Left lung (tissue), 14 donors: ENCODE results near the gene ZNF716. TPM values are rescaled to one million over a fixed set of nuclear protein-coding genes. Genes with fewer than 3 reads are reported as not detected.
"Not testable (repeated sequence)": the region's sequence is repeated elsewhere in the genome, so short reads cannot be mapped to it uniquely, and the experiment has no call there.

Experiments
- ATAC-seq: fragments of 200-7000 bp; cut with Tn5 transposase; one replicate; pipeline ENCODE4 v1.9.1; 2020; ENCODE audit warnings: moderate library complexity
- DNase-seq, 4 donors: peaks; one replicate each; pipeline ENCODE4 v3.0.0-alpha.2; 2013 to 2020
- H3K27ac ChIP-seq, 2 donors: fragments of 200-600 bp; sonication (generic) in 1 of 2; one replicate each; pipeline versions ENCODE4 v1.5.0 to v1.8.0; 2020 to 2021
- H3K27me3 ChIP-seq, 2 donors: fragments of 200-600 bp; sonication (generic) in 1 of 2; one replicate each; pipeline versions ENCODE4 v1.5.0 to v1.8.0; 2020 to 2021
- H3K36me3 ChIP-seq, 2 donors: fragments of 200-600 bp; sonication (generic) in 1 of 2; one replicate each; pipeline versions ENCODE4 v1.5.0 to v1.8.0; 2020 to 2021
- H3K4me1 ChIP-seq, 2 donors: fragments of 200-600 bp; one replicate each; pipeline ENCODE4 v1.8.0; 2021
- H3K4me3 ChIP-seq, 2 donors: fragments of 200-600 bp; sonication (generic) in 1 of 2; one replicate each; pipeline versions ENCODE4 v1.5.0 to v1.8.0; 2020 to 2021; ENCODE audit warnings: mild to moderate bottlenecking in 1 of 2
- H3K9me3 ChIP-seq, 2 donors: fragments of 200-600 bp; sonication (generic) in 1 of 2; one replicate each; pipeline versions ENCODE4 v1.5.0 to v1.8.0; 2020 to 2021
- intact Hi-C, 2 donors: fragments of 100-400 bp; cut with DNase I; formaldehyde crosslinking; loops; one replicate each; pipeline versions ENCODE4 v1.11.2 to v1.14.2; 2022
- long read RNA-seq, 12 donors: library from polyadenylated mRNA in 2 of 12; unstranded in 2 of 12; transcript quantifications; one replicate each; pipeline ENCODE4 v2.0.0 and lab custom pipeline, GENCODE V29; 2019 to 2026
- polyA plus RNA-seq, 6 donors: library from polyadenylated mRNA; unstranded; fragments of 120-200 nt; gene quantifications; one replicate each; pipeline ENCODE4 v1.2.1, GENCODE V29; 2013; ENCODE audit not compliant: insufficient read length in 6 of 6
- total RNA-seq, 2 donors: library from RNA; stranded (reverse); fragmentation: NEBNext Ultra II Directional; extraction: Animal tissue kit (Norgen Biotek cat#: 25700); gene quantifications; one replicate each; pipeline ENCODE4 v1.2.1, GENCODE V29; 2021
- TF ChIP-seq, protein P1 (sequence below), 2 donors: fragments of 200-600 bp; sonication (generic) in 1 of 2; IDR thresholded peaks; one replicate each; pipeline versions ENCODE4 v1.5.0 to v1.8.0; 2021; ENCODE audit warnings: antibody characterized with exemption in 2 of 2
- donor health status: DM: no; HTN: yes; CAD: no.
- donor health status: DM: no; HTN: no; CAD: no.

Gene ZNF716
- total RNA-seq, result not detected
- polyA plus RNA-seq, result under 1 TPM; 0.07 to 0.09 (median 0.08) TPM
- long read RNA-seq, donor 1, result 0 reads
- long read RNA-seq, donor 2, result 0 reads
- long read RNA-seq, donor 3, result 0 reads
- long read RNA-seq, donor 4, result 0 reads
- long read RNA-seq, donor 5, result 0 reads
- long read RNA-seq, donor 6, result 0 reads
- long read RNA-seq, donor 7, result 0 reads
- long read RNA-seq, donor 8, result 0 reads
- long read RNA-seq, donor 9, result 0 reads
- long read RNA-seq, donor 10, result 0 reads
- long read RNA-seq, donor 11, result 0 reads
- long read RNA-seq, donor 12, result 0 reads

DNA sequence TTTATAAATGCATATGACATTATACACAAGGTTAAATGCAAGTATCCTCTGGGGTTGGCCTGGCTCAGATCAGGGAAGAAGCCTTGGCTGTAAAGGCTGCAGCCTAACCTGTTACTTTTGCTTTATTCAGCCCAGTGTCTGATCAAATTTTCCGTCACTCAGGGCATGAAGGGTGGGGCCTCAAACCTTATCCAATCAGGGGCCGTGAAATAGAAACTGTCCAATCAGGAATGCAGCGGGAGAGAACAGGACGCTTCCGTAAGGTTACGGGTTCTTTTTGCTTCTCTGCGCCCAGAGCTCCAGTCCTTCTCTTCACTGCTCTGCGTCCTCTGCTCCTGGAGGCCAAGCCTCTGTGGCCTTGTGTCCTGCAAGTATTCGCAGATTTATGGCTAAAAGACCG, at the start of gene ZNF716:
Gene ZNF716, plus strand, starts transcription at position 274 of the 400 bp plus-strand sequence. Its CDS starts 112 bp downstream, at position 386.
- H3K36me3 ChIP-seq, result no peaks in the 10 kb centered on the region

DNA sequence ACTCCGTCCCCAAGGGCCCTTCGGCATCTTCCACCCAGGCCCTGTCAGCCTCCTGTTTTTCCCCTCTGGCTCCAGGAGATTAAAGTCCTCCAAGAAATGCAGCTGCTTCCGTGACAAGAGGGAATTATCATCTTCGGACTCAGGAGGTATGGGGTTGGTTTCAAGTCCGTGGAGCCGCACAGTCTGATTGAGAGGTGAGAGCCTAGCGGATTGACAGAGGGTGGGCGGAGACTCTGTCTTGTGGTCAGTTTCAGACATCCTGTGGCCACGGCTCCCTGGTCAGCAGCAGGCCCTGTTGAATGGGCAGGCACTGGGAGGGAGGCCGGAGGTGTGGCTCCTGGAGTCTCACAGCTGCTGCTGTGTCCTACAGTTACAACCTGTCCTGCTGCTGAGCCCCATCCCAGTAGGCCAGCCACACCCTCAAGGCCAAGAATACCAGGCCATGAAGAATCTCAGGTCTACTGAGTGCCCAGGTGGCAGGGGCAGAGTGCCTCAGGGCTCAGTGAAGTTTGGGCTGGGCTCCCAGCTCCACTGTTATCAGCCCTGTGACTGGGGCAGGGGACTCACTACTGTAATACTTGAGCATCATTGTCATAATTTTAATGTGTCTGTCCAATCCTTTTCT, 49.3 kb upstream of the ZNF716 start:
- no peaks in the 10 kb centered on the region for H3K27me3 ChIP-seq
- H3K9me3 ChIP-seq, result peaks cover 0 to 79% of the 10 kb centered on the region in 2 donors
- H3K36me3 ChIP-seq, result no peaks in the 10 kb centered on the region
- TF ChIP-seq, protein P1, sequence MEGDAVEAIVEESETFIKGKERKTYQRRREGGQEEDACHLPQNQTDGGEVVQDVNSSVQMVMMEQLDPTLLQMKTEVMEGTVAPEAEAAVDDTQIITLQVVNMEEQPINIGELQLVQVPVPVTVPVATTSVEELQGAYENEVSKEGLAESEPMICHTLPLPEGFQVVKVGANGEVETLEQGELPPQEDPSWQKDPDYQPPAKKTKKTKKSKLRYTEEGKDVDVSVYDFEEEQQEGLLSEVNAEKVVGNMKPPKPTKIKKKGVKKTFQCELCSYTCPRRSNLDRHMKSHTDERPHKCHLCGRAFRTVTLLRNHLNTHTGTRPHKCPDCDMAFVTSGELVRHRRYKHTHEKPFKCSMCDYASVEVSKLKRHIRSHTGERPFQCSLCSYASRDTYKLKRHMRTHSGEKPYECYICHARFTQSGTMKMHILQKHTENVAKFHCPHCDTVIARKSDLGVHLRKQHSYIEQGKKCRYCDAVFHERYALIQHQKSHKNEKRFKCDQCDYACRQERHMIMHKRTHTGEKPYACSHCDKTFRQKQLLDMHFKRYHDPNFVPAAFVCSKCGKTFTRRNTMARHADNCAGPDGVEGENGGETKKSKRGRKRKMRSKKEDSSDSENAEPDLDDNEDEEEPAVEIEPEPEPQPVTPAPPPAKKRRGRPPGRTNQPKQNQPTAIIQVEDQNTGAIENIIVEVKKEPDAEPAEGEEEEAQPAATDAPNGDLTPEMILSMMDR (IDR thresholded peaks at IDR 0.05), result no peak
- ATAC-seq (no peak), DNase-seq (no peak)
- no peak overlapping the region for H3K4me3 ChIP-seq
- no peak overlapping the region for H3K27ac ChIP-seq
- intact Hi-C loops, result no loop called here
- no peaks in the 10 kb centered on the region for H3K4me1 ChIP-seq

More for the DNA sequence above, at the start of gene ZNF716:
- H3K4me3 ChIP-seq, result no peak within 1 kb of the TSS
- H3K9me3 ChIP-seq, result peaks cover 0 to 79% of the 10 kb centered on the region in 2 donors
- H3K27me3 ChIP-seq, result no peaks in the 10 kb centered on the region
- intact Hi-C loops, result no loop called here
- TF ChIP-seq, protein P1 (IDR thresholded peaks at IDR 0.05), result no peak
- H3K4me1 ChIP-seq, result no peaks in the 10 kb centered on the region
- no peak within 1 kb of the TSS for H3K27ac ChIP-seq
- ATAC-seq (no peak), DNase-seq (no peak)

GRCh38 chr7:57403051-57403450, 46.9 kb upstream of the ZNF716 start:
- H3K36me3 ChIP-seq, H3K4me1 ChIP-seq, H3K4me3 ChIP-seq, ATAC-seq, H3K27me3 ChIP-seq, H3K27ac ChIP-seq, intact Hi-C loops, DNase-seq: not testable (repeated sequence)
- H3K9me3 ChIP-seq, result peaks cover 0 to 70% of the 10 kb centered on the region in 2 donors

- DNase-seq (peak in 1 of 4 donors; percentile 39), ATAC-seq (peak; percentile 76)
- H3K4me1 ChIP-seq, result no peaks in the 10 kb centered on the region
- no peaks in the 10 kb centered on the region for H3K27me3 ChIP-seq
- H3K27ac ChIP-seq, result no peak overlapping the region
- intact Hi-C loops, result no loop called here
- H3K4me3 ChIP-seq, result no peak overlapping the region
- peaks cover 0 to 67% of the 10 kb centered on the region in 2 donors for H3K9me3 ChIP-seq
- no peaks in the 10 kb centered on the region for H3K36me3 ChIP-seq
- TF ChIP-seq, protein P1 (IDR thresholded peaks at IDR 0.05), result no peak
Measured at GRCh38 chr7:57403601-57404342, 46.2 kb upstream of the ZNF716 start.

DNA sequence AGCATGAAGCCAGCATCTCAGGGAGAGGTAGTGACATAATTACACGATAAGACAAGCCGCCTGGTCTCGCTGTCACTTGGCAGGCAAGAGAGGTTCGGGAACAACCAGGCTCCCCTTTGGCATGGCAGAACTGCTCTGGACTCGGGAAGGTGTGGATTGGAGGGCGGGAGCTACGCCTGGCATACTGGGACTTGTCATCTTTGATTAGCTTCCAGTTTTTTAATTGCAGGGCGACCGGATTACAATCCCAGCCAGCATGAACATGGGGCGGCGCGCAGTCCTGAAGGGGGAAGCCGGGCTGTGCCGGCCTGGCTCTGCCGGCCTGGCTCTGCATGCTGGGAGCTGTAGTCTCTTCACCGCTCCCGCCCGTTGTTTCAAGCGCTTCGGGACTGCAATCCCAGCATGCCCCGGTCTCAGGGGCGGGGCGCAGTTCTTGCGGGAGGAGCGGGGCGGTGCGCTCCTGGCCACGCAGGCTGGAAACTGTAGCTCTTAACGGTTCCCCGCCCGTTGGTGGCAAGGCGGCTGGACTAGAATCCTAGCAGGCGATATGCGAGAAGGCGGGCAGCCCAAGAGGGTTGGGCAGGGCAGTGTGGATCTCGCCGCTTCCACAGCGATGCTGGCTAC, 45.5 kb upstream of the ZNF716 start:
- Histone ChIP-seq H3K36me3 (no peaks in the 10 kb centered on the region), H3K27me3 (no peaks in the 10 kb centered on the region), H3K4me1 (no peaks in the 10 kb centered on the region), H3K9me3 (peaks cover 0 to 67% of the 10 kb centered on the region in 2 donors), H3K4me3 (no peak overlapping the region), H3K27ac (no peak overlapping the region)
- ATAC-seq (peak; percentile 84), DNase-seq (peak in 1 of 4 donors; percentile 43)
- TF ChIP-seq, protein P1 (IDR thresholded peaks at IDR 0.05), result no peak
- intact Hi-C loops, result no loop called here
